ENCODE results near the gene VAT1L.

The VAT1L gene

DNA sequence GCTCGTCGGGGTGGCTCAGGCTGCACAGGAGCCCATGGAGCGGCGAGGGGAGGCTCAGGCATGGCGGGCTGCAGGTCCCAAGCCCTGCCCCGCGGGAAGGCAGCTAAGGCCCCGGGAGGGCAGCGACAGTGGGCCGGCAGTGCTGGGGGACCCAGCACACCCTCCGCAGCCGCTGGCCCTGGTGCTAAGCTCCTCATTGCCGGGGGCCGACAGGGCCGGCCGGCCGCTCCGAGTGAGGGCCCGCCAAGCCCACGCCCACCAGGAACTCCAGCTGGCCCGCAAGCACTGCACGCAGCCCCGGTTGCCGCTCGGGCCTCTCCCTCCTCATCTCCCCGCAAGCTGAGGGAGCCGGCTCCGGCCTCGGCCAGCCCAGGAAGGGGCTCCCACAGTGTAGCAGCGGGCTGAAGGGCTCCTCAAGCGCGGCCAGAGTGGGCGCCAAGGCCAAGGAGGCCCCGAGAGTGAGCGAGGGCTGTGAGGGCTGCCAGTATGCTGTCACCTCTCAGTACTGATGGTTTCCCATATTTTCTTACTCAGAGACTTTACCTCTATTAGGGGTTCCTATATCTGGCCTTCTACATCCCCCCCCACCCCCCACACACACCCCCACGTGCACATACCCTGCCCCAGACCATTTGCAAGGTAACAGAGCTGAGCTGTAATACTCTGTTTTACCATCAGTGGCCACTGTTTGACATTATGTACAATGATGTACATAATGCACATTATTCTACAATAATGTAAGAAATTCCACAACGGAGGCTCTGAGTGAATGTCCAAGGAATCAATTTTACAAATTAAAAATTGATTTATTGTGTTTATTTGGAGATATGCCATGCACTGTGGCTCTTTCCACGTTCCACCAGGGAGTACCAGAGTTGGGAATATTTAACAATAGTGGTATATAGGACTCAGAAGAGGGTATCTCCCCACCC lies 3.7 kb upstream of the VAT1L start:
- peak in 2 of 3 donors; percentile 10 to 18 for DNase-seq

DNA sequence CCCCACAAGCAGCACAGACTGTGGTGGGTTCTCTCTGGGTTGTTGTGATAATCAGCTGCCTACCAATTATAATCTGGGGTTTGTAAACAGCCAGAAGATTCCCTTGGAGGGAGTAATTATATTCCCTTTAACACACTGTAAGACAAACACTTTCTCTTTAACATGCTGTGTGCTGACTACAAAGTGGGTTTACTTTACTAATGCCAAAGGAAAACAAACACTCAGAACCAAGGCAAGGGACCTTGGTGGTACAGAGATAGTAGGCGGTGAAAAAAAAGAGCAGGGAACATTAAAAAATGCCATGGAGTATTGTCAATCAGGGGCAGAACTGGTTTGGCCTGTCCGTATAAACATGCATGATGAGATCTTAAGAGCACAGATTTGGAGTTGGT lies 3.0 kb upstream of the VAT1L start:
- no peak for DNase-seq

DNA sequence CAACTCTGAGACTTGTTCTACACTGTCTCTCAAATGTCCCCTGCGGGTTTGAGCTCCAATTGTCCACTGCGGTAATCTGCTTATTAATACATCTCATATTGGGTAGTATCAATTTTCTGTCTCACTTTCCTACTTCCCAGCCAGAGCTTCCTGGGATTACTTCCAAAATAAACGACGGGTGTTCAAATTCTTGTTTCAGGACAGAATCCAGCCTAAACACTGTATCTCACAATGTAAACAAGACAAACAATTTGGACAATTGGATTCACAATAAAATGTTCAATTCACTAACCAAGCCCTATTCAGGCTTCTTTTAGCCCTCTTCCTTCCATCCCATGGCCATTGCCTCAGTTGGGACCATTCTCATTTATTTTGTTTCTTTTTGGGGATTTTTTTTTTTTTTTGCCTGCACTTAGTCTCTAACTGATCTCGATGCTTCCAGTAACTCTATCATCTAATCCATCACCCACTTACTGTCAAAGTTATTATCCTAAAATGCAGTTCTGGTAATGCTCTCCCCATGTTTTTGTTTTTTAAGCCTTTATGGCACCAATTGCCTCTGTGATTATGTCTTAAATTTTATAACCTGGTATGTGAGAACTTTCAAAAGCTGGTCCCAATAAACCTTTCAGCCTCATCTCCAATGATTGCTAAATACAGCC lies 2.0 kb upstream of the VAT1L start:
- DNase-seq: no peak

DNA sequence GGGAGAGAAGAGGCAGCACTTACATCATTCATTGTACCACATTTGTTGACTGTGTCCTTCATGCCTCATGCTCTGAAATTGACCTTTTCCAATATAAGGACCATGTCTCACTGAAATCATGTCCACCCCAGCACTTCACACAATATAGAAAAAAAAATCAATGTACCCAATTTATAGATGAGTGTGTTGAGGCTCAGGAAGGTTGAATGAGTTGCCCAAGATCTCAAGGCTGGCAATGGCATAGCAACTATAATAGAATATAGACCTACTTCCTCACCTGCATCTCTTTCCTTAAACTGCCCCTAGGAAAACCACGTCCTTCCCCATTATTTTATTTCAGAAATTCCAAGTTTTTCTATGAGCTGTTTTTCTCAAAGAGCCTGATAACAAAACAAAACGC lies 912 bp upstream of the VAT1L start:
- no peak for DNase-seq

DNA sequence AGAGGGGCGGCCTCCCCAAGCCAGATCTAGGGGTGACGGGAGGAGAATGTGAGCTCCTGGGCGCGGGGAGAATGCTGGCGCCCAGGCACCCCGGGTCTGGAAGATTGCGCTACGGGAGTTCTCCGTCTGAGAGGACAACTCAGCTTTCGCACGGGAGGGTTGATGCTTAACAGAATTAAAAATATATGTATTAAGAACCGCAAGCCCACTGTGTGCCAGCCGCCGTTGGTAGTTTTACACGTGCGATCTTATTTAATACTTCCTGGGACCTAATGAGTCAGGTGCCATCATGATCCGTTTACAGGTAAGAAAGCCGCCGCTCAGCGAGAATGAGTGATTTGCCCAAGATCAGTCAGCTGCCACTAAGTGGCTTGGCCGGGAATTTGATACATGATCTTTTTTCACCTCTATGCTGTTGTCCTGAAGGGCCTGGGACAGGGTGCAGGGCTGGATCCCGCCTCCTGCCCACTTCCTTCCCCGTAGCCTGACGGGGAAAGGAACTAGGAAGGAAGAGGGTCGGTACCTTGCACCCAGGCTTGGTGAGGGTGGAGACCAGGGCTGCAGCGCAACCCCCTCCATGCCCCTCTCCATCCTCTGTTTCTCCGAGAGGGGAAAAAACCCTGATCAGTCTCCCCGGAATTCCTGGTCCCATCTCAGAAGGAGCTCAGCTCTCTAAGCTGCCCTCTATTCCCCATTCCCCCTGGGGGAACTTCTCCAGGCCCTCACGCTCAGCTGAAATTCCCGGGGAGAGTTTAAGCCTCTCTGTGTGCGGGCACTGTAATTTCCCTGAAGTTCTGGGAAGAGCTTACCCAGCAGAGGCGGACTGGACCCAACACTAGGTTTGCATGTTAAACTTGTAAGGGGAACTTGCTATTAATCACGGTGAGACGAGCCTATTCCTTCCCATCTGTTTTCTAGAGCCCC lies 983 bp downstream of the VAT1L start:
- DNase-seq: peak; percentile 9 to 25 (median 24)

DNA sequence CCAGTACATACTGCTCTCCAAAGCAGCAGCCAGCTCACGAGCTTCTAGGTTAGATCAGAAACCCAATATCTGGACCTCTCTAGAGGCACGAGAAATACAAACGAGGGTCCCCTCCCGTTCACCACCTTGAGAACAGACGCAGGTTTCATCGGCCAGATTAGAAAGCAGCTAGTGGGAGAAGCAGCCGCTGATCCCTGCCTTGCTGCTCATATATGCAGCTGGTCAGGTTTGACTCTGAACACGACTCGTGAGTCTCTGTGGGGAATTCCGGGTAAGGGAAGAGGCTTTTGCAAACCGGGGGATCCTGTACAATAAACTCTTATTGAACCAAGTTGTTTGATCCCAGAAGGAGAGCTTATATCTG lies 1.6 kb downstream of the VAT1L start:
- DNase-seq: no peak

DNA sequence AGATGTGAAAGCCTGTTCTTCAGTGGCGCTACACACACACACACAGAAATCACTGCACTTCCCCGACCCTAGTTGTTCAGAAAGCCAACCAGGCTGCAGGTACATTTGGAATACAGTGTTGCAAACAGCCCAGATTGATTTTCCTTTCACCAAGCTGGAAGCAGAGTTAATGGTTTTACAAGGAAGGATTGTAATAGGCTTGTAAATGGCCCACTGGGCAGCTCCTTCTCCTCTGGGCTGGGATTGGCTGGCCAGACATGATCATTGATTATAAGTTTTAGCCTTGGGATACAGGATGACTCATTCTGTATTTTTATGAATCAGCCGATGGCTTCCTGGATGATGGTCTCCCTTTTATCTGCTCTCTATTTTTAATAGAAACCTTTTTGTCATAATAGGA lies 2.5 kb downstream of the VAT1L start:
- no peak for DNase-seq

DNA sequence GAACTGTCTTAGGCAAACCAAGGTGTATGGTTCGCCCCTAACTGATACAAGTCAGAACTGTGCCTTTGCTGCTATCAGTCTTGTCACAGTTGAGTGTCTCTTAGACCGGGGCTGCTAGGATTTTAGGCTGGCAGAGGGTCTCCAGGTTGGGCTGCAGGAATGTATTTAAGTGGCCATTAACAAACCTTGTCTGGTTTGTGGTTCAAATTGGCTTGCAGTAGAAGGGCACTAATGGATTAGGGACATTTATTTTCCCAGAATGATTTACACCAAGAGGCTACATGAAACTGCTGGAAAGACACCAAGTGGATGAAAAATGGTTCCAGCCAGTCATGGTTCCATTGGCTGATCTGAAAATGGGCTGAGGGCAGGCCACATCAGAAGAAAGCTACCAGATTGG lies 5.1 kb downstream of the VAT1L start:
- DNase-seq: no peak

DNA sequence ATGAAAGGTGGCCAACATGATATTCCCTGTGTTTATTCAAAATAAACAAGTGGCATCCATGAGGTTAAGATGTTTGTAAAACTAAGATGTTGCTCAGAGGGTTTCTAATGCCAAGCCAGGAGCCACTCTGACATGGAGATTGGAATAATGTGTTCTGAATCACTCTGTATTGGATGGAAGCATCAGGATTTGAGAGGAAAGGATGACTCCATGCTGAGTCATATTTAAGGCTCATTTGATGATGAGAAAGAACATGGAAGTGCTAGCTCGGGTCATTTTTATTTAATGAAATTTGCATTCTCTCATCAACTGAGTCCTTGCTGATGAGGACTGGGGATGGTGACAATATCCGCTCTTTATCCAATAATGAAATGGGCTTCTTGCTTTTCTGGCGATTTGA lies 6.2 kb downstream of the VAT1L start:
- DNase-seq: no peak

DNA sequence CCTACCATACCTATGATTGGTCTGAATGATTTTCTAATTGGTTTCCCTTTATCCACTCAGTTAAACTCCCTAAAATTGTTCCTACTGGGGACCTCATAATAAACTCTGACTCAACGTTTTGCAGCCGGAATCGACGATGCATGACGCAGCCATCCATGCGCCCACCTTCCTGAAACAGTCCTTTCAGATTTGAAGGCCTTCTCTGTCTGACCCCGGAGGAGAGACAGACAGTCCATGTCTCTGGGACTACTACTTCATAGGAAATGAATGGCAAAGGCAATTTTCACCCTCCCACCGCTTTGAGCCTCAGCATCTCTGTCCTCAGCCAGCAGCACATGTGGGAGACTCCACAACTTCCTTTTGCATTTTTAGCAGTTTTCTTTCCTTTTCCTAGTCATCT lies 13.5 kb downstream of the VAT1L start:
- no peak for DNase-seq

DNA sequence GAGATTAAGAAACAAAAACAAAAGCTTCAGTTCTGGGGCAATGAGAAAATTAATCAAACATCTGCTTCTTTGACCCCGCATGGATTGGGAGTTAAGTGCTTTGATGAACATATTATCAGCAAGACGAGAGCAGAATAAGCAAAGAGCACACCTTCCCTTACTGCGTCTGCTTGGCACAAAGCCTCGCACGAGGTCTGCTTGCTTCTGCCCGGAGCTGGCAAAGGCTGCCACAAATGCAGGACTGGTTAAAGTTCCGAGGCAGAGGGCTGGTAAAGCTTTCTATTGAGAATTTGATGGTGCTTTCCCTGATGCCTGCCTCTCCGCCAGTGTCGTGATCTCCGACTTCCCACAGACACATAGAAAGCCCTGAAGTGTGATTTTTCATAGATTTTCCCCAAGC lies 17.0 kb downstream of the VAT1L start:
- no peak for DNase-seq

DNA sequence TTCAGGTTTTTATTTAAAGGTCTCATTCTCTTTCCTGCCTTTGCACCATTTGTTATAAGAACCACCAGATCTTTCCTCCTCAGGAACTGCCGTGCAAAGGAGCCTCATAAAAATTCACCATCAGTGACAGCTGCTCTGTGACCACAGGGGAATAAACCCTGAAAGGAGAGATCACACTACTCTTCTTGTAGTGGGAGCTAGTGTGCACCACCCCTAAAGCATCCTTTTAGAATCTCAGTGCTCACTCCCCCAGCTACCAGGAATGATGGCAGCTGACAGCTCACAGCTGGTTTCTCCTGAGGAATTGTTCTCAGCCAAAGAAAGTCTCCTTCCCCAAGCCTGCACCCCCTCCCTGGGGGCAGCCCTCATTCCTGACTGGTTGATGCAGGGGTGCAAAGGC lies 18.7 kb downstream of the VAT1L start:
- no peak for DNase-seq

DNA sequence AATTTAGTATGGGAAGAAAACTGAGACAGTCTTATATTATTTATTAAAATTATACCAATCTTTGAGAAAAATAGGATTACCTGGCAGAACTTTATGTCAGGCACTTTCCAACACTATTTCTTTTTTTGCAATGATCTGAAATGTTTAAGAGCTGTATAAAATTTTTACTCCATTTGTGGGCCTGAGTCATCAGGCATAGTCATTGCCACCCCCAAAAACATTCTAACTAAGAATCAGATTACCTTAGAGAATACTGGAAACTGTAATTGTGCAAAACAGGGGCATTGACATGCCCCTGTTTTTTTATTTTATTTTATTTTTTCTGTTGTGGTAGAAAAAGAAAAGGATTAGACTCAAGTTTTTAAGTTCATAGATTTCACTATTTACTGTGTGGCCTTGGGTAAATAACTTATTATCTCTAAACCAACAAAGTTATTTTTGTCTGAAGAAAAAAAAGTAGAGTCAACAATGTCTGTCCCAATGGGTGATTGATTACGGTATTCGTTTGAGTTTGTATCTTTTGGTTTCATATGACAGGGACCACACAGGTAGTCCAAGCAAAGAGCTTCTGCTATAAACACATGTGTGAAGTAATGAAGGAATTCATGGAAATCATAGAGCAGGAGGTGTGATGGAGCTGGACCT lies 24.6 kb downstream of the VAT1L start:
- DNase-seq: no peak

DNA sequence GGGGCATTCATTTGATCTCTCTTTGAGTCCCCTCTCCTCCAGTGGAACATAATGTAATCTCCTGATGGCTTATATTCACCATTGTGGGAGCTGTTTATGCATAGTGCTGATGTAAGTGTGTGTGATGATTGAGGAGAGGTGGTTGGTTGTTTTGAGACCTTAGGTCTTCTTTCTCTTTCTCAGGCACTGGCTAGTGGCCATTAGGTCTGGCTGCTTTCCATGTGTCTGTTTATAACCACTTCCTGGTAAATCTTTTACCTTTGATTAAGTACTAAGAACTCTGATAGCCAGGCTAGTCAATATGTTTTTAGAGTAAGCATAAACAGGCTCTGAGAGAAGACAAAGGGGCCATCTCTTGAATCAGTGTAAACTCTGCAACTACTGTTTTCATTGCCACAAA lies 27.9 kb downstream of the VAT1L start:
- DNase-seq: no peak

DNA sequence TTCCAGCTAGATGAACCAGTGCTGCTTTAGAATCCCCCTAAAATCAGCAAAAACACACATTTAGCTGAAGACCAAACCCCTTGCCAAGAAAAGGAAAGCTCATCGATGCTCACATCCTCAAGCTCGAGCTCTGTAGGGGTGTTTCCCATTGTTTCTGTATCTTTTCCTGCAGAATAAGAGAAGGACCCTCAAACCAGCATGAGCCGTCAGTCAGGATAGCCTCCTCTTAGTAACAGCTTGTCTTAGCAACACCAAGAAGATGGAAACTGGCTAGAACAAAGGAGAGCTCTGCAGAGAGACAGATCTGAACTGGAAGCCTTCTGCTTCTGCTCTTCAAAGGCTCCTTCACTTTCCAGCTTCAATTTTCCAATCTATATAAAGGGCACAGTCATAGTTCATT lies 32.0 kb downstream of the VAT1L start:
- DNase-seq: no peak

DNA sequence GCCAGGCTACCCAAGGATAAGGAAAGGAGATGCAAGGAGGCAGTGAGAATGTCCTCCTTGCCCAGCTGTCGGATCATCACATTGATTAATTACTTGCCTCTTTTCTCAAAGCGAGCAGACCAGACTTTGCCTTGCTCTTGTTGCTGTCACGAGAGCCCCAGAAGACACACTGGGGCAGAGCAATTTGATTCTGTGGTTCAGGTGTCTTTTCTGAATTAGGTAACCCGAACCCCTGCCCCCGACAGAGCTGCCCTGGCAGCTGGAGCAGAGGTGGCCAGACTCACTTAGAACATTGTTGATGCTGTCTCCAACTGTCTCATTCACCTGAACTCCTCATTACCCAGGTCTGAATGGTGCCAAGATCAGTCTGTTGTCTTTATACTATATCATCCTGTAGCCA lies 34.3 kb downstream of the VAT1L start:
- no peak for DNase-seq

DNA sequence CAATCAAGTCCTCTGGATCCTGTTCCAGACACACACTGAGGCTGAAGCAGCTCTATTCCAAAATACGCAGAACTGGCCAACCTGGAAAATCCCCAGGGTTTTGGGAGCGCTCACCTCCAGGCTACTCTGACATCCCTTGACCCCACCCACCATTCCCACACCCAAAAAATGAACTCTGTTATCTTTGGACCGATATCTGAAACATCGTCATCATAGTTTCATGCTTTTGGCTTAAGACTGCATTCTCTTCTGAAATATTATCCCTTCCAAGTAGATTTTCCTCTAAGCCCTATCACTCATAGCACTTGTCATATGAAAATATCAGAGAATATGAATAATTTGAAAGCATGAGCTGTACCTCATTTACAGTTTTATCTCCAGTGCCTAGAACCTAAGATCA lies 34.7 kb downstream of the VAT1L start:
- DNase-seq: no peak

DNA sequence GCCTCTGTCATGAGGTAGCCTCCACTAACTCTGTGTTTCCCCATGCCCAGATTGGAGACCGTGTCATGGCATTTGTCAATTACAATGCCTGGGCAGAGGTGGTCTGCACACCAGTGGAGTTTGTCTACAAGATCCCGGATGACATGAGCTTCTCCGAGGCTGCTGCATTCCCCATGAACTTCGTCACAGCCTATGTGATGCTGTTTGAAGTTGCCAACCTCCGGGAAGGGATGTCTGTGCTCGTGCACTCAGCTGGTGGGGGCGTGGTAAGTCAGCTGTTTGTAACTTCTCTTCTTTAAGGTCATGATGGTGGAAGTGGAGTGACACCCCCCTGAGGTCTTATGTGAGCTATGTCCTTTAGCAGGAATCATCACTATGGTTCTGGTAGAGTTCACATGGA lies 36.8 kb downstream of the VAT1L start:
- DNase-seq: no peak

DNA sequence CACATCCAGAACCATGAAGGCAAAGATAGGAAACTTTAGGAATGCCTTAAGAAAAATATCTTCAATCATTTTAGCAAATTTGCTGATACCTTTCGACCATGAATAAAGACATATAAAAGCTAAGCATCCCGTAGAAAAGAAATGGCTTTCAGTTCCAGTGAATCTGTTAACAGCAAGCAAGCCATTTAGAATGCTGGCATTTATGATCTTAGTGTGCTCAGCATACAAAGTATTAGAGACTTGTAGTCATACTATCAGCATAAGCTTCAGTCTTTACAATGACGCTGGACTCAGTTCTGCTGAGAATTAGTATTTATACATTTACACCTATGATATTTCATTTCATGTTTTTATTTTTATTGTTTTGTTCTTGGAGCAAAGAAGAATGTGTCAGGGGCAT lies 38.7 kb downstream of the VAT1L start:
- DNase-seq: no peak

DNA sequence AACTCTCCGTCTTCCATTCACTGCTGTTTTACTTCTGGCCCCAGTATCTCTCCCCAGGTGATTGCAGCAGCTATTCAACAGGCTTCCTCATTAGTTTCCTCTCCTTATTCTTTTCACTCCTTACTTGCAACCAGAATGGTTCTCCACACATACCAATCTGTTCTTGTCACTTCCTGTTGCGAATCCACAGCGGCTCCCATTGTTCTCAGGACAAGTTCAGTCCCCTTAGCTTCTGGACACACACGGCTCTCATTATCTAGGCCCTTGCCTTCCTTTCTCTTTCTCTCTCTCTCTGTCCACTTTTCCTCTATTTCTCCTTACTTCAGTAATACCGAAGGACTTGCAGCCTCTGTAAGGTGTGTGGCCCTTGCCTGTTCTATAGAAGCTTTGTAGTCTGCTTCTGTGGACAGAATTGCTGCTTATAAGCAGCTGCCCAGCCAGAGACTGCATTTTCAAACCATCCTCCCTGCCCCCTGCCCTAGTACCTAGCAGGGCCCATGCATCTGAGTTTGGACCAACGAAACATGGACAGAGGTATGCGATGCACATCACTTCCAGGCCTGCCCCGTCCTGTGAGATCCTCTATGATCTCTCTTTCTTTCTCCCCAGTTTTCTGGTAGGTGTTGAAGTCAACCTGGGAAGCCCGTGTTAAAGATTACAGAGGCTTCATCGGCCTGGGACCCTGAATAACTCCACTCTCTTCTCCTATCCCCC lies 45.7 kb downstream of the VAT1L start:
- no peak for DNase-seq

DNA sequence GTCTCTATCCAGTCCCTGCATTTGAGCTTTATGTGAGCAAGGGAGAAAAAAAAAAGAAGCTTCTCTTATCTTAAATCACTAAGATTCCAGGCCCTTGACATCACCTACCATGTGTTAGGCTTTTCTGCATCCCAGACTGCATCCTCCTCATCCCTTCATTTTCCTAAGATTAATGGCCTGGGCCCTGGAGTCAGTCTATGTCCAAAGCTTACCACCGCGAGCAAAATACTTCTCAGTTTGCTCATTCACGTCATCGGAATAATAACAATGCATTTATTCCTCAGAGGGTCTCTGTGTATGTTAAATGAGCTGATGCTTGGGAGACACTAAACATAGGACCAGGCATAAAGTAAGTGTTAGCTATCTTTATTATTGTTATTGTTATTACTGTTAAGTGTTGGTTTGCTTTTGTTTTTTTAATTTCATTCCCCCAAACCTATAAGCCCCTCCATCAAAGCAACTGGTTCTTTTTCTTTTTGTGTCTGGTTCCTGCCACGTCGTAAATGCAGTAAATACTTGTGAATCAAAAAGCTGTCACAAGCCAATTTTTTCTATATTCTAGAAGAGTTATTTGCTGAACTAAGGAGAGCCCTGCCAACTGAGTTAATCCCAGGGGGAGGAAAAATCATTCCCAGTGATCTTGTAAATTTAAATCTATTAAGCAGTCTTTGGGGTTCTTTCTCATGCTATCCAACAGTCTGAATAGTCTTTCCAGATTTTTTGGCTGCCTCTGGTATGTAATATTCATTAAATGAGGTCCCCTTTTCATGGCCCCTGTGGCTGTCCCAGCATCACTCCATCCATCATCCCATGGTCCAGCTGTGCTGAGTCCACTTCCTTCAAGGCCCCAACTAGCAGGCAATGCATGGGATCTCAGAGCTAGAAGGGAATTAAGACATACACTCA lies 46.5 kb downstream of the VAT1L start:
- no peak for DNase-seq
